Measurements from ENCODE around the gene ERAL1. TPM values are rescaled to one million over a fixed set of nuclear protein-coding genes. Genes with fewer than 3 reads are reported as not detected.

The ERAL1 gene
- total and polyA plus RNA-seq, 2 of the 8 experiments (the other 6 are each of a cell fraction or from before 2014, with no cell fraction given) = 67.8 to 122 TPM

DNA sequence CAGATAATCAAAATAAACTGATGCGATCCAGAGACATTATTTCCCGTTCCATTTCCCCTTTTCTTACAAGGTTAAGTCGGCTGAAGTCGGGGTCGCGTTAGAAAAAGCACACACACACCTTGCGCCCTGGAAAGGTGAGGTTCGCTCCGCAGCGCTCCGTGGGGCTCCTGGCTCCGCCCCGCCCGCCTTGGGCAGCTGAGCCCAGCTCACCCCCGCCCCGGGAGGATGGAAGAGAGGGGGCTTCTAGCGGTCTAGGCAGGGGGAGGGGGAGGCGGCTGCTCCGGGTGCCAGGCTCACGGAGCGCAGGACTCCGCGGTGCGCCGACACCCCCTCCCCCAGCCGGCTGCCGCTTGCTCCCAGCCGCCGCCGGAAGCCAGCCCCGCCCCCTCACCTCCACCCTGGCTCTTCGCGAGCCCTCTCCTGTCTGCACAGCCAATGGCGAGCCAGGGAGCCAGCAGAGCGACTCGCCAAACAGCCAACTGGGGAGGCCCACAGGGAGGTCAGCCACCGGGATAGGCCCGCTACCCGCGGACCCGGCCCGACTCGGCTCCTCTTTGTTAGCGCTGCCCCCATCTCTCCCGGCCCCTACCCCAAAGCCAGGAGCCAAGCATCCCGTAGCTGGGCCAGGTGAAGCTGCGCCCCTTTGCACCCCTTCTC is 42.6 kb upstream of the ERAL1 start (continued):
- TF ChIP-seq RNF2 (IDR thresholded peaks at IDR 0.05; ENCODE audit: borderline replicate concordance, low read depth, low read length, missing control alignments, poor library complexity, severe bottlenecking) = no peak
- TF ChIP-seq RXRA (IDR thresholded peaks at IDR 0.05; ENCODE audit: insufficient read depth, low read depth, low read length) = no peak
- TF ChIP-seq POLR2A (IDR thresholded peaks at IDR 0.05; ENCODE audit: control extremely low read depth in 1 of 2, low read depth in 2 of 2, low read length in 2 of 2) = peak in 1 of 2 experiments; percentile 79; a peak in 2 of 3 replicates
- TF ChIP-seq SAP30 (IDR thresholded peaks at IDR 0.05; ENCODE audit: insufficient read depth, insufficient replicate concordance, low read length) = no peak
- TF ChIP-seq CEBPB (IDR thresholded peaks at IDR 0.05; ENCODE audit: low read depth, low read length) = no peak
- no peak for TF ChIP-seq CREB1 (IDR thresholded peaks at IDR 0.05)
- no peak for TF ChIP-seq BCL11A (IDR thresholded peaks at IDR 0.05; ENCODE audit: low read depth in 2 of 2, low read length in 2 of 2)
- TF ChIP-seq, protein P1, sequence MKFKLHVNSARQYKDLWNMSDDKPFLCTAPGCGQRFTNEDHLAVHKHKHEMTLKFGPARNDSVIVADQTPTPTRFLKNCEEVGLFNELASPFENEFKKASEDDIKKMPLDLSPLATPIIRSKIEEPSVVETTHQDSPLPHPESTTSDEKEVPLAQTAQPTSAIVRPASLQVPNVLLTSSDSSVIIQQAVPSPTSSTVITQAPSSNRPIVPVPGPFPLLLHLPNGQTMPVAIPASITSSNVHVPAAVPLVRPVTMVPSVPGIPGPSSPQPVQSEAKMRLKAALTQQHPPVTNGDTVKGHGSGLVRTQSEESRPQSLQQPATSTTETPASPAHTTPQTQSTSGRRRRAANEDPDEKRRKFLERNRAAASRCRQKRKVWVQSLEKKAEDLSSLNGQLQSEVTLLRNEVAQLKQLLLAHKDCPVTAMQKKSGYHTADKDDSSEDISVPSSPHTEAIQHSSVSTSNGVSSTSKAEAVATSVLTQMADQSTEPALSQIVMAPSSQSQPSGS (IDR thresholded peaks at IDR 0.05; ENCODE audit: low read length) = no peak; the same call in 1 of the 2 replicates
- TF ChIP-seq POU5F1 (IDR thresholded peaks at IDR 0.05; ENCODE audit: low read depth, low read length) = no peak
- TF ChIP-seq PHF8 (conservative IDR thresholded peaks at IDR 0.05; ENCODE audit: low read depth, low read length) = peak; percentile 57; the same call in 1 of the 2 replicates

Measured in H1 (cell line).